CD4-positive, alpha-beta T cell (primary cell): ENCODE results near the gene ELANE. TPM values are rescaled to one million over a fixed set of nuclear protein-coding genes. Genes with fewer than 3 reads are reported as not detected.
"Not testable (repeated sequence)": the region's sequence is repeated elsewhere in the genome, so short reads cannot be mapped to it uniquely, and the experiment has no call there.

Experiments used
- ATAC-seq: fragments of 200-7000 bp; cut with Tn5 transposase; one replicate; pipeline ENCODE4 v1.10.0; 2022; ENCODE audit warnings: mild to moderate bottlenecking; ENCODE audit not compliant: poor library complexity
- CTCF ChIA-PET: fragments of 350-600 bp; sonication (Branson Sonifier 250); formaldehyde crosslinking; loops from one replicate; lab custom pipeline; 2021; ENCODE audit warnings: antibody characterized with exemption, inconsistent platforms; lab: Charles Lee
- POLR2A ChIA-PET: fragments of 350-600 bp; sonication (Branson Sonifier 250); formaldehyde crosslinking; loops from one replicate; lab custom pipeline; 2021; ENCODE audit warnings: antibody characterized with exemption, inconsistent platforms; lab: Charles Lee
- DNase-seq, 14 experiments: peaks; one replicate each; pipeline ENCODE4 v3.0.0-alpha.2; 2013 to 2020; ENCODE audit warnings: mixed read lengths in 2 of 14
- H3K27ac ChIP-seq, 2 donors: one replicate each; pipeline versions ENCODE4 v1.5.1 to v1.7.0; 2013; ENCODE audit warnings: low read length in 2 of 2, low read depth in 1 of 2, mild to moderate bottlenecking in 1 of 2
- H3K27me3 ChIP-seq, 2 experiments: 1 replicate in 1 of 2; 2 replicates in 1 of 2; pipeline versions ENCODE4 v1.6.1 to v1.7.0; 2013; ENCODE audit warnings: low read length in 2 of 2, control low read depth in 1 of 2, mild to moderate bottlenecking in 1 of 2, moderate library complexity in 1 of 2; ENCODE audit not compliant: insufficient read depth in 2 of 2, control insufficient read depth in 1 of 2
- H3K36me3 ChIP-seq: one replicate; pipeline ENCODE4 v1.6.1; 2013; ENCODE audit warnings: low read length, control low read depth; ENCODE audit not compliant: insufficient read depth
- H3K4me1 ChIP-seq: one replicate; pipeline ENCODE4 v1.6.1; 2013; ENCODE audit warnings: low read length, control low read depth; ENCODE audit not compliant: insufficient read depth
- H3K4me3 ChIP-seq: one replicate; pipeline ENCODE4 v1.5.1; 2013; ENCODE audit warnings: mild to moderate bottlenecking, low read length, moderate library complexity
- H3K9me3 ChIP-seq, 2 experiments: 1 replicate in 1 of 2; 2 replicates in 1 of 2; pipeline versions ENCODE4 v1.6.1 to v1.7.0; 2013; ENCODE audit warnings: low read length in 2 of 2, mild to moderate bottlenecking in 2 of 2, control low read depth in 1 of 2, moderate library complexity in 1 of 2; ENCODE audit not compliant: control insufficient read depth in 1 of 2, insufficient read depth in 1 of 2
- H3K27ac Mint-ChIP-seq: one replicate; pipeline ENCODE4 v1.8.0; 2020; ENCODE audit warnings: mixed read lengths
- H3K27me3 Mint-ChIP-seq: one replicate; pipeline ENCODE4 v1.8.0; 2021; ENCODE audit warnings: mixed read lengths
- H3K36me3 Mint-ChIP-seq: one replicate; pipeline ENCODE4 v1.8.0; 2021; ENCODE audit warnings: low read depth, mixed read lengths
- H3K4me1 Mint-ChIP-seq: one replicate; pipeline ENCODE4 v1.8.0; 2021; ENCODE audit warnings: low read depth, mixed read lengths
- H3K4me3 Mint-ChIP-seq: one replicate; pipeline ENCODE4 v1.8.0; 2020; ENCODE audit warnings: mild to moderate bottlenecking, mixed read lengths
- H3K9me3 Mint-ChIP-seq: one replicate; pipeline ENCODE4 v1.8.0; 2020; ENCODE audit warnings: mixed read lengths
- CTCF ChIP-seq: fragments of 200-600 bp; IDR thresholded peaks from one replicate; pipeline ENCODE4 v1.8.0; 2022; ENCODE audit warnings: antibody characterized with exemption, mild to moderate bottlenecking
- intact Hi-C, 2 experiments: fragments of 100-400 bp; cut with DNase I in 1 of 2; cut with micrococcal nuclease in 1 of 2; formaldehyde crosslinking; loops; one replicate each; pipeline versions ENCODE4 v1.15.1 to v1.9.0; 2023 to 2025; cut with DNase I, micrococcal nuclease
- total RNA-seq, 174 experiments: library from RNA in 2 of 174; stranded (reverse) in 2 of 174; gene quantifications; one replicate each; pipeline ENCODE4 v1.2.3 and lab custom pipeline; 2021 to 2026

Gene ELANE
- total RNA-seq, 2 experiments from 2014 or later: not detected

- H3K27me3 Mint-ChIP-seq: peaks cover 53% of the 10 kb centered on the region
- no peak for DNase-seq
- H3K27ac ChIP-seq: no peak overlapping the region
- no peaks in the 10 kb centered on the region for H3K36me3 ChIP-seq
- H3K4me1 ChIP-seq: no peaks in the 10 kb centered on the region
- ChIA-PET CTCF (no interaction called here), POLR2A (interaction anchor here (0.7 kb wide), 1 partner anchor 13 kb away, joined by 3 read pairs; no protein-coding TSS in a partner anchor)
- no peak for TF ChIP-seq CTCF
- peaks cover 39 to 54% of the 10 kb centered on the region in 2 experiments for H3K27me3 ChIP-seq
- H3K9me3 ChIP-seq: no peaks in the 10 kb centered on the region
- no peak overlapping the region for H3K4me3 Mint-ChIP-seq
- no peaks in the 10 kb centered on the region for H3K4me1 Mint-ChIP-seq
- no peak for ATAC-seq
- no peaks in the 10 kb centered on the region for H3K9me3 Mint-ChIP-seq
- H3K36me3 Mint-ChIP-seq: no peaks in the 10 kb centered on the region
- H3K4me3 ChIP-seq: no peak overlapping the region
- no peak overlapping the region for H3K27ac Mint-ChIP-seq
- intact Hi-C loops: no loop called here
Observed at GRCh38 chr19:850221-850978, 1.7 kb upstream of the ELANE start.

DNA sequence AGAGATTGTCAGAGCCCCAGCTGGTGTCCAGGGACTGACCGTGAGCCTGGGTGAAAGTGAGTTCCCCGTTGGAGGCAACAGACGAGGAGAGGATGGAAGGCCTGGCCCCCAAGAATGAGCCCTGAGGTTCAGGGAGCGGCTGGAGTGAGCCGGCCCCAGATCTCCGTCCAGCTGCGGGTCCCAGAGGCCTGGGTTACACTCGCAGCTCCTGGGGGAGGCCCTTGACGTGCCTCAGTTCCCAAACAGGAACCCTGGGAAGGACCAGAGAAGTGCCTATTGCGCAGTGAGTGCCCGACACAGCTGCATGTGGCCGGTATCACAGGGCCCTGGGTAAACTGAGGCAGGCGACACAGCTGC, 1.1 kb upstream of the ELANE start:
- H3K4me3 ChIP-seq: no peak overlapping the region
- CTCF ChIA-PET: no interaction called here

GRCh38 chr19:853014-853585, 997 bp downstream of the ELANE start:
- no peak overlapping the region for H3K27ac ChIP-seq
- no peak overlapping the region for H3K4me3 ChIP-seq
- intact Hi-C loops: no loop called here
- no peaks in the 10 kb centered on the region for H3K36me3 ChIP-seq
- POLR2A ChIA-PET: no interaction called here
- no peak for ATAC-seq
- H3K27ac Mint-ChIP-seq: no peak overlapping the region
- H3K4me3 Mint-ChIP-seq: no peak overlapping the region
- DNase-seq: no peak
- CTCF ChIA-PET: no interaction called here
- no peaks in the 10 kb centered on the region for H3K4me1 Mint-ChIP-seq
- H3K27me3 ChIP-seq: peaks cover 28 to 35% of the 10 kb centered on the region in 2 experiments
- peaks cover 29% of the 10 kb centered on the region for H3K27me3 Mint-ChIP-seq
- peaks cover 8% of the 10 kb centered on the region for H3K4me1 ChIP-seq
- H3K36me3 Mint-ChIP-seq: no peaks in the 10 kb centered on the region
- H3K9me3 ChIP-seq: no peaks in the 10 kb centered on the region
- no peaks in the 10 kb centered on the region for H3K9me3 Mint-ChIP-seq
- TF ChIP-seq CTCF: no peak

More for the DNA sequence above, 1.1 kb upstream of the ELANE start:
- Mint-ChIP-seq H3K4me1 (no peaks in the 10 kb centered on the region), H3K36me3 (no peaks in the 10 kb centered on the region), H3K4me3 (no peak overlapping the region), H3K9me3 (no peaks in the 10 kb centered on the region), H3K27me3 (peaks cover 47% of the 10 kb centered on the region), H3K27ac (no peak overlapping the region)
- Histone ChIP-seq H3K4me1 (no peaks in the 10 kb centered on the region), H3K36me3 (no peaks in the 10 kb centered on the region), H3K27ac (no peak overlapping the region), H3K27me3 (peaks cover 40 to 50% of the 10 kb centered on the region in 2 experiments), H3K9me3 (no peaks in the 10 kb centered on the region)
- ATAC-seq (no peak), DNase-seq (no peak)
- intact Hi-C loops: no loop called here
- no peak for TF ChIP-seq CTCF
- POLR2A ChIA-PET: interaction anchor here (0.7 kb wide), 1 partner anchor 12 kb away, joined by 3 read pairs; no protein-coding TSS in a partner anchor

- DNase-seq: not testable (repeated sequence)
Observed at GRCh38 chr19:853614-854220, 1.6 kb downstream of the ELANE start.

More at GRCh38 chr19:853614-854220, 1.6 kb downstream of the ELANE start:
- H3K4me3 ChIP-seq, ATAC-seq, intact Hi-C loops, H3K27ac Mint-ChIP-seq, H3K4me3 Mint-ChIP-seq, H3K36me3 ChIP-seq, H3K4me1 ChIP-seq, H3K36me3 Mint-ChIP-seq, H3K27ac ChIP-seq, CTCF ChIA-PET, H3K9me3 Mint-ChIP-seq, H3K4me1 Mint-ChIP-seq, H3K9me3 ChIP-seq, POLR2A ChIA-PET: not testable (repeated sequence)
- peaks cover 23 to 31% of the 10 kb centered on the region in 2 experiments for H3K27me3 ChIP-seq
- peaks cover 29% of the 10 kb centered on the region for H3K27me3 Mint-ChIP-seq
